ENCODE results near the gene RETREG1.
"Not testable (repeated sequence)": the region's sequence is repeated elsewhere in the genome, so short reads cannot be mapped to it uniquely, and the experiment has no call there.

DNA sequence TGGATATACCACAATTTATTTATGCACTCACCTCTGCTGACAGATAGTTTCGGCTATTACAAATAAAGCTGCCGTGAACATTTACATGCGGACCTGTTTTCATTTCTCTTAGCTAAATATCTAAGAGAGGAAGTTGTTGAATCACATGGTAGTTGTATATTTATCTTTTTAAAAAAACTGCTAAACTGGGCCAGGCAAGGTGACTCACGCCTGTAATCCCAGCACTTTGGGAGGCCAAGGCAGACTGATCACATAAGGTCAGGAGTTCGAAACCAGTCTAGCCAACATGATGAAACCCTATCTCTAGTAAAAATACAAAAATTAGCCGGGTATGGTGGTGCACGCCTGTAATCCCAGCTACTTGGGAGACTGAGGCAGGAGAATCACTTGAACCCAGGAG lies 73.6 kb downstream of the RETREG1 start:
- TF ChIP-seq, protein P1, sequence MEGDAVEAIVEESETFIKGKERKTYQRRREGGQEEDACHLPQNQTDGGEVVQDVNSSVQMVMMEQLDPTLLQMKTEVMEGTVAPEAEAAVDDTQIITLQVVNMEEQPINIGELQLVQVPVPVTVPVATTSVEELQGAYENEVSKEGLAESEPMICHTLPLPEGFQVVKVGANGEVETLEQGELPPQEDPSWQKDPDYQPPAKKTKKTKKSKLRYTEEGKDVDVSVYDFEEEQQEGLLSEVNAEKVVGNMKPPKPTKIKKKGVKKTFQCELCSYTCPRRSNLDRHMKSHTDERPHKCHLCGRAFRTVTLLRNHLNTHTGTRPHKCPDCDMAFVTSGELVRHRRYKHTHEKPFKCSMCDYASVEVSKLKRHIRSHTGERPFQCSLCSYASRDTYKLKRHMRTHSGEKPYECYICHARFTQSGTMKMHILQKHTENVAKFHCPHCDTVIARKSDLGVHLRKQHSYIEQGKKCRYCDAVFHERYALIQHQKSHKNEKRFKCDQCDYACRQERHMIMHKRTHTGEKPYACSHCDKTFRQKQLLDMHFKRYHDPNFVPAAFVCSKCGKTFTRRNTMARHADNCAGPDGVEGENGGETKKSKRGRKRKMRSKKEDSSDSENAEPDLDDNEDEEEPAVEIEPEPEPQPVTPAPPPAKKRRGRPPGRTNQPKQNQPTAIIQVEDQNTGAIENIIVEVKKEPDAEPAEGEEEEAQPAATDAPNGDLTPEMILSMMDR (IDR thresholded peaks at IDR 0.05) = not testable (repeated sequence)
- TF ChIP-seq POLR2A (IDR thresholded peaks at IDR 0.05) = not testable (repeated sequence)

All from lower leg skin (tissue), 3 donors.